ENCODE results near the gene AMER1.

DNA sequence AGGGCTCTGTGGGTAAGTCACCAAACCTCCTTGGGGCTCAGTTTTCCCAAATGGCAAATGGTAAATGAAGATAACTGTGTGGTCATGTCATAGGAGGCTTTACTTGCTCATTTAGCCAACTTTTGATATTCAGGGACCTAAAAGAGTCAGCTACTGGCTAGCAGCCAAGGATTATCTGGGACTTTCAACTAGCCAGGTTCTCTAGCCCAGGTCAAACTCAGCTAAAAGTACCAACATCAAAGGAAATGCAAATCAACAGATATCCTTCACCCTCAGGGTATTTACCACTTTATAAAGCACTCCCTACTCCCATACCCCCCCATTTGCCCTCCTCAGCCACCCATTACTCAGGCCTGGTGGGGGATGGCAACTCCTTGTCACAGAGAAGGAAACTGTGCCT is 7.5 kb downstream of the AMER1 start:
- TF ChIP-seq, protein P1, sequence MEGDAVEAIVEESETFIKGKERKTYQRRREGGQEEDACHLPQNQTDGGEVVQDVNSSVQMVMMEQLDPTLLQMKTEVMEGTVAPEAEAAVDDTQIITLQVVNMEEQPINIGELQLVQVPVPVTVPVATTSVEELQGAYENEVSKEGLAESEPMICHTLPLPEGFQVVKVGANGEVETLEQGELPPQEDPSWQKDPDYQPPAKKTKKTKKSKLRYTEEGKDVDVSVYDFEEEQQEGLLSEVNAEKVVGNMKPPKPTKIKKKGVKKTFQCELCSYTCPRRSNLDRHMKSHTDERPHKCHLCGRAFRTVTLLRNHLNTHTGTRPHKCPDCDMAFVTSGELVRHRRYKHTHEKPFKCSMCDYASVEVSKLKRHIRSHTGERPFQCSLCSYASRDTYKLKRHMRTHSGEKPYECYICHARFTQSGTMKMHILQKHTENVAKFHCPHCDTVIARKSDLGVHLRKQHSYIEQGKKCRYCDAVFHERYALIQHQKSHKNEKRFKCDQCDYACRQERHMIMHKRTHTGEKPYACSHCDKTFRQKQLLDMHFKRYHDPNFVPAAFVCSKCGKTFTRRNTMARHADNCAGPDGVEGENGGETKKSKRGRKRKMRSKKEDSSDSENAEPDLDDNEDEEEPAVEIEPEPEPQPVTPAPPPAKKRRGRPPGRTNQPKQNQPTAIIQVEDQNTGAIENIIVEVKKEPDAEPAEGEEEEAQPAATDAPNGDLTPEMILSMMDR (IDR thresholded peaks at IDR 0.05) = no peak
- no peak for TF ChIP-seq POLR2AphosphoS5 (IDR thresholded peaks at IDR 0.05; ENCODE audit: insufficient read depth in 1 of 2, low read depth in 1 of 2)
